Lower leg skin (tissue), 4 donors: ENCODE results near the gene ZNF646. TPM values are rescaled to one million over a fixed set of nuclear protein-coding genes. Genes with fewer than 3 reads are reported as not detected.

Source experiments
- DNase-seq, 2 donors: peaks; one replicate each; pipeline ENCODE4 v3.0.0-alpha.2; 2019; ENCODE audit warnings: low spot score in 2 of 2
- H3K4me3 ChIP-seq: fragments of 200-600 bp; sonication (generic); 2 replicates; pipeline ENCODE4 v1.5.1; 2017; ENCODE audit warnings: mild to moderate bottlenecking, low read depth; ENCODE audit not compliant: poor library complexity, severe bottlenecking
- POLR2A ChIP-seq, 2 donors: fragments of 450-650 bp; IDR thresholded peaks; one replicate each; pipeline ENCODE4 v1.6.1; 2016 to 2017; ENCODE audit warnings: antibody characterized with exemption in 2 of 2, mild to moderate bottlenecking in 1 of 2, moderate library complexity in 1 of 2
- WGBS, 2 donors: methylation state at CpG; one replicate each; pipeline ENCODE4 v1.1.5; 2018; 5-methylcytosine and 5-hydroxymethylcytosine counted together
- intact Hi-C: fragments of 100-400 bp; cut with DNase I; formaldehyde crosslinking; loops from one replicate; pipeline ENCODE4 v1.15.0; 2023; ENCODE audit warnings: low total_unique reads
- total RNA-seq, 4 donors: library from RNA; depleted of rRNA; stranded (reverse); fragments of >200 nt; gene quantifications; one replicate each; pipeline ENCODE4 v1.1.0, GENCODE V29; 2016
- TF ChIP-seq, protein P1 (sequence below), 3 donors: fragments of 450-650 bp; IDR thresholded peaks; one replicate each; pipeline ENCODE4 v1.5.1; 2016; ENCODE audit warnings: antibody characterized with exemption in 3 of 3, mild to moderate bottlenecking in 3 of 3, moderate library complexity in 2 of 3

Gene ZNF646
- total RNA-seq, 4 donors from 2014 or later, result 25.4 to 30.3 (median 27.1) TPM

DNA sequence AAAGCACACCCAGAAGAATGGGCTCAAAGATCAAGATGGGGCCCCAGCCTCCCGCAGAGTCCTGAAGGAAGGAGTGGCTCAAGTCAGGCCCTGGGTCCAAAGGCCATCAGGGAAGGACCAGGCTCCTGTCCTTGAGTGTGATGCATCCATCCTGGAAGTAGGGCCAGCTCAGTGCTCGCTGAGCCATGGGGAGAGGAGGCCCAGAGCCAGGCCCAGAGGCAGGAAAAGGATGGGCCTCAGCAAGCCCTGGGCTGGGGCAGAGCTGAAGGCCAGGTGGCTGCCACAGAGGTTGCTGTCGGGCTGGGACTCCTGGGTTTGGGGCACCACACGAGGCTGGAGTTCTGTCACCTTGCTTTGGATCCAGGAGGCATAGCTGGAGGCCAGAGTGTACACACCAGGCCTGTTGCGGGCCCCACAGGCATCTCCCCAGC, 57.6 kb downstream of the ZNF646 start:
- WGBS, 2 donors, result 45 to 63% methylated on average over 4 to 5 of the region's 5 CpGs
- no peak overlapping the region for H3K4me3 ChIP-seq
- DNase-seq, result no peak
- no peak for TF ChIP-seq POLR2A (IDR thresholded peaks at IDR 0.05)
- TF ChIP-seq, protein P1, sequence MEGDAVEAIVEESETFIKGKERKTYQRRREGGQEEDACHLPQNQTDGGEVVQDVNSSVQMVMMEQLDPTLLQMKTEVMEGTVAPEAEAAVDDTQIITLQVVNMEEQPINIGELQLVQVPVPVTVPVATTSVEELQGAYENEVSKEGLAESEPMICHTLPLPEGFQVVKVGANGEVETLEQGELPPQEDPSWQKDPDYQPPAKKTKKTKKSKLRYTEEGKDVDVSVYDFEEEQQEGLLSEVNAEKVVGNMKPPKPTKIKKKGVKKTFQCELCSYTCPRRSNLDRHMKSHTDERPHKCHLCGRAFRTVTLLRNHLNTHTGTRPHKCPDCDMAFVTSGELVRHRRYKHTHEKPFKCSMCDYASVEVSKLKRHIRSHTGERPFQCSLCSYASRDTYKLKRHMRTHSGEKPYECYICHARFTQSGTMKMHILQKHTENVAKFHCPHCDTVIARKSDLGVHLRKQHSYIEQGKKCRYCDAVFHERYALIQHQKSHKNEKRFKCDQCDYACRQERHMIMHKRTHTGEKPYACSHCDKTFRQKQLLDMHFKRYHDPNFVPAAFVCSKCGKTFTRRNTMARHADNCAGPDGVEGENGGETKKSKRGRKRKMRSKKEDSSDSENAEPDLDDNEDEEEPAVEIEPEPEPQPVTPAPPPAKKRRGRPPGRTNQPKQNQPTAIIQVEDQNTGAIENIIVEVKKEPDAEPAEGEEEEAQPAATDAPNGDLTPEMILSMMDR (IDR thresholded peaks at IDR 0.05), result no peak
- intact Hi-C loops, result no loop called here

DNA sequence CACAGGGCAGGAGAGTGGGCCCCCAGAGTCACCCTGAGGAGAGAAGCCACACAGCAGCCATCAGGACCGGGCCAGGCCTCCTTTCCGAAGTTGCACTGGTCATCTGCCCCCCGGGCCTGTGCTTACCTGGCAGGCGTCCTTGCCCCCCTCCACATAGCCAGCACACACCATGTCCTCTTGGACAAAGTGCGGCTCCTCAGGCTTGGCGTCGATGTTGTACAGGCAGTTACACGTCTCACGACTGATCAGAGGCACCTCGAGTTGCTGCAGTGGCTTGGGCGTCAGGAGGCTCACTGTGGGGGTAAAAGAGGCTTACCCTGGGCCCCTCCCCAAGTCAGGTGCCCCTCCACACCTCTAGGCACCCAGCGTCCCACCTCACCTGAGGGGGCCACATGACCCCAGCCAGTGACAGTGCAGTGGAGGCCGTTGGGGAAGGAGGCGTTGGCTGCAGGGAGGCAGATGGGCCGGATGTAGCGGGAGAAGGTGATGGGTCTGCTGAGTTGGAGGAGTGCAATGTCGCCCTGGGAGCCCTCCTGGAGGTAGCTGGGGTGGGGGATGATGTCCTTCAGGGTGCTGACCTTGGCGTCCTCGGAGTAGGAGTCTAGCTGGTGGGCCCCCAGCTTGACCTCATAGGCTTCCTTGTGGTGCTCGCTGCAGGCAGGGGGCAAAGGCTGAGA, 58.2 kb downstream of the ZNF646 start:
- TF ChIP-seq, protein P1 (IDR thresholded peaks at IDR 0.05), result no peak
- no peak for TF ChIP-seq POLR2A (IDR thresholded peaks at IDR 0.05)
- H3K4me3 ChIP-seq, result no peak overlapping the region
- 62 to 78% methylated on average over 17 to 20 of the region's 20 CpGs for WGBS, 2 donors
- DNase-seq, result no peak
- intact Hi-C loops, result no loop called here

DNA sequence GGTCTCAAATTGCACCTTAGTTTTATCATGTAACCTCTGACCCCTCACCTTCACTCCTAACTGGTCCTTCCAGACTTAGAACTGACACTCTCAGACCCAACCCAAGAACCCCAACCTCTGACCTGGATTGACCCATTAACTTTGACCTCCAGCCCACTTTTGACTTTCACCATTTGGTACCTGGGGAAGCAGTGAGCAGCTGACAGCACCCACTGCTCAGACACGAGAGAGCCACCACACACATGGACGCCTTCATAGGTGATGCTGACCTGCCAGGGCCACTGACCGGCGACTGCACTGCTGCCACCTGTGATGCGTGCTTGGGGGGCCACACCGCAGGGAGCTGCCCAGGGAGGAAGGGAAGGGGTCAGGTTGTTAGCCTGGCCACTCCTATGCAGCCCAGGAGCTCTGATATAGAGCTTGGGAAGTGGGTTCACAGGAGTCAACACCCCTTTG, 58.9 kb downstream of the ZNF646 start:
- DNase-seq, result no peak
- H3K4me3 ChIP-seq, result no peak overlapping the region

More for the DNA sequence above, 58.9 kb downstream of the ZNF646 start:
- WGBS, 2 donors, result 86 to 93% methylated on average over 5 to 6 of the region's 6 CpGs
- intact Hi-C loops, result no loop called here
- TF ChIP-seq, protein P1 (IDR thresholded peaks at IDR 0.05), result no peak
- no peak for TF ChIP-seq POLR2A (IDR thresholded peaks at IDR 0.05)

Other genes with a start within 250 kb of the ZNF646 start
- gene BCL7C, start 180.3 kb upstream of the ZNF646 start, total RNA-seq, result 10 to 100 TPM; 43.1 to 79.1 (median 63.0) TPM
- gene CTF1, start 177.8 kb upstream of the ZNF646 start, total RNA-seq, result 1 to 10 TPM in 2 of 4 donors, under 1 TPM in 1, not detected in 1; 0.80 to 3.0 (median 2.5) TPM
- 10 to 100 TPM; 17.7 to 25.1 (median 22.1) TPM for gene FBXL19, start 150.8 kb upstream of the ZNF646 start, total RNA-seq
- 10 to 100 TPM; 22.9 to 37.7 (median 34.6) TPM for gene ORAI3, start 125.4 kb upstream of the ZNF646 start, total RNA-seq
- gene SETD1A, start 116.7 kb upstream of the ZNF646 start, total RNA-seq, result 10 to 100 TPM in 3 of 4 donors, 1 to 10 TPM in 1; 9.2 to 22.4 (median 10.7) TPM
- 10 to 100 TPM; 12.4 to 29.8 (median 19.0) TPM for gene HSD3B7, start 89.2 kb upstream of the ZNF646 start, total RNA-seq
- gene STX1B, start 63.8 kb upstream of the ZNF646 start, total RNA-seq, result 1 to 10 TPM in 1 of 4 donors, under 1 TPM in 3; 0.32 to 1.4 (median 0.44) TPM
- 10 to 100 TPM; 38.7 to 53.1 (median 46.4) TPM for gene STX4, start 40.9 kb upstream of the ZNF646 start, total RNA-seq
- 10 to 100 TPM; 10.0 to 19.2 (median 12.6) TPM for gene ZNF668, start 182 bp upstream of the ZNF646 start, total RNA-seq
- 1 to 10 TPM; 2.3 to 3.8 (median 2.7) TPM for gene PRSS53, start 14.5 kb downstream of the ZNF646 start, total RNA-seq
- gene VKORC1, start 20.4 kb downstream of the ZNF646 start, total RNA-seq, result 10 to 100 TPM; 43.7 to 95.5 (median 73.6) TPM
- gene BCKDK, start 34.0 kb downstream of the ZNF646 start, total RNA-seq, result 10 to 100 TPM; 60.7 to 85.3 (median 78.6) TPM
- gene KAT8, start 43.2 kb downstream of the ZNF646 start, total RNA-seq, result 100 to 1,000 TPM in 1 of 4 donors, 10 to 100 TPM in 3; 69.7 to 116 (median 81.7) TPM
- 100 to 1,000 TPM; 147 to 223 (median 172) TPM for gene PRSS8, start 61.3 kb downstream of the ZNF646 start, total RNA-seq
- gene PRSS36, start 75.6 kb downstream of the ZNF646 start, total RNA-seq, result 10 to 100 TPM in 1 of 4 donors, 1 to 10 TPM in 3; 2.3 to 10.5 (median 3.3) TPM
- 10 to 100 TPM; 31.9 to 55.8 (median 34.9) TPM for gene FUS, start 105.7 kb downstream of the ZNF646 start, total RNA-seq
- 100 to 1,000 TPM in 3 of 4 donors, 10 to 100 TPM in 1; 87.5 to 140 (median 122) TPM for gene PYCARD, start 128.3 kb downstream of the ZNF646 start, total RNA-seq
- under 1 TPM in 1 of 4 donors, not detected in 3; 0.19 TPM for gene TRIM72, start 139.7 kb downstream of the ZNF646 start, total RNA-seq
- 10 to 100 TPM in 3 of 4 donors, 1 to 10 TPM in 1; 4.8 to 17.5 (median 12.9) TPM for gene PYDC1, start 142.7 kb downstream of the ZNF646 start, total RNA-seq
- gene ITGAM, start 185.6 kb downstream of the ZNF646 start, total RNA-seq, result 1 to 10 TPM; 1.5 to 7.7 (median 4.1) TPM